PC-3 (cell line): ENCODE measurements around the gene FAM156A.
"Not testable (repeated sequence)": the region's sequence is repeated elsewhere in the genome, so short reads cannot be mapped to it uniquely, and the experiment has no call there.

ENCODE experiments used
- CTCF ChIP-seq: fragments of 300-600 bp; sonication (generic); conservative IDR thresholded peaks from 2 replicates; pipeline ENCODE4 v1.5.1; 2017; ENCODE audit warnings: antibody characterized with exemption, low read depth, mild to moderate bottlenecking, low read length
- EZH2 ChIP-seq: fragments of 300-600 bp; sonication (generic); IDR thresholded peaks from one replicate; pipeline ENCODE4 v1.6.1; 2017; ENCODE audit warnings: antibody characterized with exemption, mild to moderate bottlenecking, low read length; ENCODE audit not compliant: unreplicated experiment
- EZH2phosphoT487 ChIP-seq: fragments of 300-600 bp; sonication (generic); IDR thresholded peaks from 2 replicates; pipeline ENCODE4 v1.6.1; 2018; ENCODE audit warnings: mild to moderate bottlenecking, antibody characterized with exemption, low read length, borderline replicate concordance

- not testable (repeated sequence) for TF ChIP-seq CTCF, EZH2phosphoT487, EZH2
Measured at GRCh38 chrX:52975576-52975975, 17.3 kb upstream of the FAM156A start.
